Caco-2 (cell line): ENCODE measurements around the gene ZNRD2. TPM values are rescaled to one million over a fixed set of nuclear protein-coding genes. Genes with fewer than 3 reads are reported as not detected.

Experiments
- BruUV-seq: library from RNA; stranded (reverse); fragments of 400-500 nt; replicated peaks from 2 replicates; lab custom pipeline; 2021; lab: Mats Ljungman, UMichigan
- CTCF ChIA-PET: fragments of 300-600 bp; sonication (Branson Sonifier 250); formaldehyde crosslinking; loops from one replicate; lab custom pipeline; 2022; ENCODE audit warnings: antibody characterized with exemption; lab: Charles Lee
- POLR2A ChIA-PET: fragments of 300-600 bp; sonication (Branson Sonifier 250); formaldehyde crosslinking; loops from one replicate; lab custom pipeline; 2022; ENCODE audit warnings: antibody characterized with exemption; lab: Charles Lee
- DNase-seq, 2 experiments: peaks; one replicate each; pipeline versions ENCODE4 v3.0.0 to v3.0.0-alpha.2; 2020 to 2022
- H3K27me3 ChIP-seq: replicated peaks from 2 replicates; pipeline ENCODE4 v1.6.0; 2011; ENCODE audit warnings: low read length; ENCODE audit not compliant: control insufficient read depth, insufficient read depth
- H3K36me3 ChIP-seq: 2 replicates; pipeline ENCODE4 v1.5.1; 2011; ENCODE audit warnings: low read length; ENCODE audit not compliant: control insufficient read depth, insufficient read depth
- H3K4me1 ChIP-seq: fragments of 250-450 bp; sonication (Bioruptor Pico); 2 replicates; pipeline ENCODE4 v1.5.1; 2020; ENCODE audit warnings: mild to moderate bottlenecking
- H3K4me3 ChIP-seq: 2 replicates; pipeline ENCODE4 v1.5.1; 2011; ENCODE audit warnings: low read depth, mild to moderate bottlenecking, control low read depth, low read length
- H3K9me3 ChIP-seq: fragments of 250-450 bp; sonication (Bioruptor Pico); 2 replicates; pipeline ENCODE4 v1.5.1; 2020; ENCODE audit warnings: mild to moderate bottlenecking, moderate library complexity
- H3K27ac Mint-ChIP-seq: one replicate; pipeline ENCODE4 v1.8.0; 2022; ENCODE audit warnings: mixed read lengths; ENCODE audit not compliant: unreplicated experiment
- H3K27me3 Mint-ChIP-seq: one replicate; pipeline ENCODE4 v1.8.0; 2022; ENCODE audit warnings: mixed read lengths; ENCODE audit not compliant: insufficient read depth, unreplicated experiment
- H3K36me3 Mint-ChIP-seq: one replicate; pipeline ENCODE4 v1.8.0; 2022; ENCODE audit warnings: mild to moderate bottlenecking, mixed read lengths; ENCODE audit not compliant: insufficient read depth, unreplicated experiment
- H3K4me1 Mint-ChIP-seq: one replicate; pipeline ENCODE4 v1.8.0; 2022; ENCODE audit warnings: low read depth, mixed read lengths; ENCODE audit not compliant: unreplicated experiment
- H3K4me3 Mint-ChIP-seq: one replicate; pipeline ENCODE4 v1.8.0; 2022; ENCODE audit warnings: mild to moderate bottlenecking, moderate library complexity, mixed read lengths; ENCODE audit not compliant: unreplicated experiment
- H3K9me3 Mint-ChIP-seq: one replicate; pipeline ENCODE4 v1.8.0; 2022; ENCODE audit warnings: mixed read lengths; ENCODE audit not compliant: unreplicated experiment
- CTCF ChIP-seq, 2 experiments: fragments of 200-600 bp in 1 of 2; IDR thresholded peaks; 1 replicate in 1 of 2; 2 replicates in 1 of 2; pipeline versions ENCODE4 v1.5.1 to v1.8.0; 2011 to 2022; ENCODE audit warnings: antibody characterized with exemption in 1 of 2, control low read depth in 1 of 2, inconsistent platforms in 1 of 2, low read depth in 1 of 2, low read length in 1 of 2, mild to moderate bottlenecking in 1 of 2, moderate library complexity in 1 of 2; ENCODE audit not compliant: insufficient read depth in 1 of 2, severe bottlenecking in 1 of 2, unreplicated experiment in 1 of 2
- intact Hi-C: fragments of 100-400 bp; cut with micrococcal nuclease; formaldehyde crosslinking; loops from one replicate; pipeline ENCODE4 v1.10.0; 2022; ENCODE audit not compliant: unreplicated experiment
- total RNA-seq: library from RNA; stranded (reverse); gene quantifications from 2 replicates; pipeline ENCODE4 v1.2.3, GENCODE V29; 2022

Gene ZNRD2
- total RNA-seq, 1 experiment from 2014 or later, result 53.9 TPM

- ChIA-PET CTCF (interaction anchor here (1.3 kb wide), 1 partner anchor 10 kb away, joined by 3 read pairs; no protein-coding TSS in a partner anchor), POLR2A (no interaction called here)
- Histone ChIP-seq H3K36me3 (no peaks in the 10 kb centered on the region), H3K4me1 (no peaks in the 10 kb centered on the region), H3K4me3 (no peak overlapping the region), H3K9me3 (no peaks in the 10 kb centered on the region), H3K27me3 (no peaks in the 10 kb centered on the region)
- no peaks in the 10 kb centered on the region for H3K9me3 Mint-ChIP-seq
- no peaks in the 10 kb centered on the region for H3K36me3 Mint-ChIP-seq
- intact Hi-C loops, result no loop called here
- H3K27ac Mint-ChIP-seq, result no peak overlapping the region
- TF ChIP-seq CTCF (IDR thresholded peaks at IDR 0.05; ENCODE audit: insufficient read depth in 1 of 2, low read depth in 1 of 2, low read length in 1 of 2, severe bottlenecking in 1 of 2, unreplicated experiment in 1 of 2), result no peak
- peaks cover 6% of the 10 kb centered on the region for H3K4me1 Mint-ChIP-seq
- no TSS peak for BruUV-seq
- no peak overlapping the region for H3K4me3 Mint-ChIP-seq
- DNase-seq, result no peak
- no peaks in the 10 kb centered on the region for H3K27me3 Mint-ChIP-seq
These were observed 13.3 kb downstream of the ZNRD2 start for GRCh38 chr11:65583589-65583988.

- ChIA-PET CTCF (interaction anchor here (1.3 kb wide), 1 partner anchor 9 kb away, joined by 3 read pairs; no protein-coding TSS in a partner anchor), POLR2A (interaction anchor here (0.6 kb wide), 1 partner anchor 30 kb away, joined by 3 read pairs; no protein-coding TSS in a partner anchor)
- DNase-seq, result no peak
- Mint-ChIP-seq H3K27ac (no peak overlapping the region), H3K4me1 (peaks cover 6% of the 10 kb centered on the region), H3K36me3 (no peaks in the 10 kb centered on the region), H3K27me3 (no peaks in the 10 kb centered on the region), H3K9me3 (no peaks in the 10 kb centered on the region), H3K4me3 (no peak overlapping the region)
- Histone ChIP-seq H3K36me3 (no peaks in the 10 kb centered on the region), H3K4me1 (no peaks in the 10 kb centered on the region), H3K9me3 (no peaks in the 10 kb centered on the region), H3K27me3 (no peaks in the 10 kb centered on the region), H3K4me3 (no peak overlapping the region)
- TF ChIP-seq CTCF (IDR thresholded peaks at IDR 0.05; ENCODE audit: insufficient read depth in 1 of 2, low read depth in 1 of 2, low read length in 1 of 2, severe bottlenecking in 1 of 2, unreplicated experiment in 1 of 2), result no peak
- no TSS peak for BruUV-seq
- intact Hi-C loops, result no loop called here
These were observed 13.8 kb downstream of the ZNRD2 start for GRCh38 chr11:65584106-65584505.

- Histone ChIP-seq H3K4me1 (no peaks in the 10 kb centered on the region), H3K4me3 (no peak overlapping the region), H3K36me3 (no peaks in the 10 kb centered on the region), H3K9me3 (no peaks in the 10 kb centered on the region), H3K27me3 (no peaks in the 10 kb centered on the region)
- BruUV-seq, result no TSS peak
- H3K36me3 Mint-ChIP-seq, result no peaks in the 10 kb centered on the region
- CTCF ChIA-PET, result interaction anchor here (1.3 kb wide), 1 partner anchor 9 kb away, joined by 3 read pairs; no protein-coding TSS in a partner anchor
- DNase-seq, result no peak
- H3K27ac Mint-ChIP-seq, result no peak overlapping the region
- H3K27me3 Mint-ChIP-seq, result no peaks in the 10 kb centered on the region
- intact Hi-C loops, result no loop called here
- no peak for TF ChIP-seq CTCF (IDR thresholded peaks at IDR 0.05; ENCODE audit: insufficient read depth in 1 of 2, low read depth in 1 of 2, low read length in 1 of 2, severe bottlenecking in 1 of 2, unreplicated experiment in 1 of 2)
- H3K9me3 Mint-ChIP-seq, result no peaks in the 10 kb centered on the region
- POLR2A ChIA-PET, result interaction anchor here (0.6 kb wide), 1 partner anchor 29 kb away, joined by 3 read pairs; no protein-coding TSS in a partner anchor
- no peak overlapping the region for H3K4me3 Mint-ChIP-seq
- peaks cover 6% of the 10 kb centered on the region for H3K4me1 Mint-ChIP-seq
These were observed 14.5 kb downstream of the ZNRD2 start for GRCh38 chr11:65584723-65585171.
